OCI-LY3 (cell line): ENCODE measurements around the gene YPEL5.

Experiments
- H2AFZ ChIP-seq: fragments of 200-600, 300-600 bp; shearing (Covaris generic); 2 replicates; pipeline ENCODE4 v1.6.0; 2014; ENCODE audit warnings: antibody characterized with exemption, low read depth, low read length
- H3K27ac ChIP-seq: fragments of 200-600, 300-600 bp; sonication (generic); 2 replicates; pipeline ENCODE4 v1.5.1; 2014; ENCODE audit warnings: mild to moderate bottlenecking, low read length, moderate library complexity, mixed read lengths
- H3K27me3 ChIP-seq: fragments of 200-600, 300-600 bp; sonication (generic); 2 replicates; pipeline ENCODE4 v1.6.1; 2014; ENCODE audit warnings: low read depth, low read length, mixed read lengths
- H3K36me3 ChIP-seq: fragments of 200-600, 300-600 bp; sonication (generic); replicated peaks from 2 replicates; pipeline ENCODE3; 2014; ENCODE audit warnings: low read depth, low read length, mixed read lengths
- H3K4me1 ChIP-seq: fragments of 300-600, 200-600 bp; sonication (generic); 2 replicates; pipeline ENCODE4 v1.6.1; 2014; ENCODE audit warnings: low read length, mixed read lengths
- H3K4me2 ChIP-seq: fragments of 200-600, 300-600 bp; sonication (generic); 2 replicates; pipeline ENCODE4 v1.6.1; 2014; ENCODE audit warnings: low read length, mixed read lengths
- H3K4me3 ChIP-seq: fragments of 300-600, 200-600 bp; sonication (generic); 2 replicates; pipeline ENCODE4 v1.5.1; 2014; ENCODE audit warnings: antibody characterized with exemption, mild to moderate bottlenecking, low read length, moderate library complexity
- H3K79me2 ChIP-seq: fragments of 300-600, 200-600 bp; shearing (Covaris generic); 2 replicates; pipeline ENCODE4 v1.6.1; 2014; ENCODE audit warnings: mild to moderate bottlenecking, low read length, mixed read lengths
- H3K9ac ChIP-seq: fragments of 300-600, 200-600 bp; shearing (Covaris generic); 2 replicates; pipeline ENCODE4 v1.6.0; 2014; ENCODE audit warnings: mild to moderate bottlenecking, low read length, moderate library complexity
- H3K9me3 ChIP-seq: fragments of 200-600, 300-600 bp; shearing (Covaris generic); 2 replicates; pipeline ENCODE4 v1.6.1; 2014; ENCODE audit warnings: low read length, mixed read lengths; ENCODE audit not compliant: insufficient read depth
- H4K20me1 ChIP-seq: fragments of 200-600, 300-600 bp; sonication (generic); 2 replicates; pipeline ENCODE4 v1.6.1; 2016; ENCODE audit warnings: low read length, mixed read lengths; ENCODE audit not compliant: insufficient read depth
- CTCF ChIP-seq: fragments of 200-600, 300-600 bp; sonication (generic); IDR thresholded peaks from 2 replicates; pipeline ENCODE4 v1.5.1; 2014; ENCODE audit warnings: antibody characterized with exemption, low read length, low read depth
- EZH2phosphoT487 ChIP-seq: fragments of 200-600 bp; shearing (Covaris generic); IDR thresholded peaks from 2 replicates; pipeline ENCODE4 v1.6.1; 2018; ENCODE audit warnings: antibody characterized with exemption, mixed run types, low read depth

Gene YPEL5

DNA sequence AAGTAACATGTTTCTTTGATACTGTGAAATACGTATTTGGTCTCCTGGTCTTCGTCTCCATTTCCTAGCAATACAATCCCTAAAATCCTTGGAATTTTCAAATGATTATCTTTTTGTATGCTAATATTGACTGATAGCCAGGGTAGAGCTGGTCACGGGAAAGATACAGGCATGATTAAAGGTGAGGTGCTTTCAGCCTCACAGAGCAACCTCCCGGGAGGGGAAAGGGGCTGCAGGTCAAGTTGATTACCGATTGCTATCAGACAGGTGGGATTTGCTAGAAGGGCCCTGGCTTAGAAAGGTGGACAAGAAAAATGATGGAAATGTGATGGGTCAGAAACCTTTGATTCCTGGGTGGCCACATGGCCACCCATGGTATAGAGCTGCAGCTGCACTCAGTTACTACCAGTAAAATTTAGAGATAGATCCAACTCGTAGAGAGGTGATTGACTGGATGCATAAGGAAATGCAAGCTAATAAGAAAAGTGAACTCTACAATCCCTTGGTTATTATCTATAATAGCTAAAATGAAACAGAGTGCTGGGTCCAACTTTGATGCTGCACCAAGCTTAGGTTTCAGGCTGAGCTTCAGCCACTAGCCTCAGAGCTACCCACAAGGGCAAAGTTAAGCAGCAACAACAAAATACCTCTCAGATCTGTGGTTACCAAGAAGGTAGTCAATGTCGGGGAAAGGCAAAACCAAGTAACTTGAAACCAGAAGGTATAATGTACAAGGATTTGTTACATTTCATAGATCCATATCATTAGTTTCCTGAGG is 15.3 kb downstream of the YPEL5 start:
- H3K27me3 ChIP-seq = no peaks in the 10 kb centered on the region
- no peak overlapping the region for H2AFZ ChIP-seq
- no peaks in the 10 kb centered on the region for H3K79me2 ChIP-seq
- no peak for TF ChIP-seq EZH2phosphoT487
- TF ChIP-seq CTCF = no peak
- H3K9me3 ChIP-seq = no peaks in the 10 kb centered on the region
- no peak overlapping the region for H3K4me3 ChIP-seq
- no peak overlapping the region for H3K4me2 ChIP-seq
- no peak overlapping the region for H3K27ac ChIP-seq
- peaks cover 15% of the 10 kb centered on the region; the same call in 1 of the 2 replicates for H4K20me1 ChIP-seq
- H3K4me1 ChIP-seq = peaks cover 9% of the 10 kb centered on the region
- no peak overlapping the region for H3K9ac ChIP-seq
- peaks cover 23% of the 10 kb centered on the region for H3K36me3 ChIP-seq

- Histone ChIP-seq H3K27ac (no peak overlapping the region), H3K9me3 (no peaks in the 10 kb centered on the region), H3K27me3 (no peaks in the 10 kb centered on the region), H3K4me3 (no peak overlapping the region), H3K36me3 (peaks cover 21% of the 10 kb centered on the region), H3K79me2 (no peaks in the 10 kb centered on the region), H3K9ac (no peak overlapping the region), H3K4me1 (peaks cover 9% of the 10 kb centered on the region), H3K4me2 (no peak overlapping the region), H2AFZ (no peak overlapping the region), H4K20me1 (peaks cover 12% of the 10 kb centered on the region; the same call in 1 of the 2 replicates)
- TF ChIP-seq CTCF (no peak), EZH2phosphoT487 (no peak)
Measured at GRCh38 chr2:30162806-30163205, 16.0 kb downstream of the YPEL5 start.

GRCh38 chr2:30164131-30164925 is 17.5 kb downstream of the YPEL5 start:
- no peaks in the 10 kb centered on the region for H3K9me3 ChIP-seq
- no peak overlapping the region for H3K4me3 ChIP-seq
- no peak overlapping the region for H3K27ac ChIP-seq
- 0 out of 2 replicates have a peak overlapping the region, but pooled peaks have one; percentile 4 for H3K4me2 ChIP-seq
- H3K27me3 ChIP-seq = no peaks in the 10 kb centered on the region
- no peak overlapping the region for H3K9ac ChIP-seq
- peaks cover 11% of the 10 kb centered on the region for H3K36me3 ChIP-seq
- H2AFZ ChIP-seq = no peak overlapping the region
- peaks cover 9% of the 10 kb centered on the region; the same call in 1 of the 2 replicates for H4K20me1 ChIP-seq
- H3K79me2 ChIP-seq = no peaks in the 10 kb centered on the region
- H3K4me1 ChIP-seq = peaks cover 9% of the 10 kb centered on the region
- TF ChIP-seq EZH2phosphoT487 (no peak), CTCF (no peak)

DNA sequence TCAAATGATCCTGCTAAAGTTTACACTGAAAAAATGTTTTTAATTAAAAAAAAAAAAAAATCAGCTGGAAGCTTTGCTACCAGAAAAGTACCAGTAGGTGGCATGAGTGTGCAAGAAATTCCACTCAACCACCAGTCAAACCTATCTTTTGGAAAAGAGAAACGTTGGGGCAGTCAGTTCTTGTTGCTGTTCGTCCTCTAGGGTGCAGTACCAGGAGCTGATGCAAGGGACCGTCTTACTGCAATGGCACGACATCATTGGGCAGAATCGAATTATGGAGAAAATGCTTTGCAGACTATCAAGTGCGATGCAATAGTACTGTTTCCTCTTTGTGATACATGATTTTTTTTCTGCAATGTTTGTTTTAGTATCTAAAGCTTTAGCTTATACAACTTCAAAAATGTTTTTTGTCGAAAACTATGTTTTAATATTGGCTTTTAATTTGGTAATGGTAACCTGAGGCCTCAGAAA is 18.3 kb downstream of the YPEL5 start:
- no peak overlapping the region for H3K4me3 ChIP-seq
- H4K20me1 ChIP-seq = peaks cover 4% of the 10 kb centered on the region; the same call in 1 of the 2 replicates
- TF ChIP-seq CTCF (peak; percentile 92), EZH2phosphoT487 (no peak)
- no peak overlapping the region for H3K27ac ChIP-seq
- peaks cover 5% of the 10 kb centered on the region for H3K36me3 ChIP-seq
- H3K27me3 ChIP-seq = no peaks in the 10 kb centered on the region
- H2AFZ ChIP-seq = no peak overlapping the region
- H3K9ac ChIP-seq = no peak overlapping the region
- H3K4me1 ChIP-seq = peaks cover 4% of the 10 kb centered on the region; the same call in 1 of the 2 replicates
- H3K79me2 ChIP-seq = no peaks in the 10 kb centered on the region
- no peaks in the 10 kb centered on the region for H3K9me3 ChIP-seq
- H3K4me2 ChIP-seq = peak overlapping the region; percentile 21
